MM.1S (cell line): ENCODE data around the gene TRIM54.

ENCODE experiments used
- DNase-seq: peaks from one replicate; pipeline ENCODE4 v3.0.0-alpha.2; 2015
- H2AFZ ChIP-seq: fragments of 300-600 bp; sonication (generic); 2 replicates; pipeline ENCODE4 v1.6.0; 2016; ENCODE audit warnings: antibody characterized with exemption, low read length
- H3F3A ChIP-seq: fragments of 300-600 bp; sonication (generic); 2 replicates; pipeline ENCODE4 v1.6.1; 2016; ENCODE audit warnings: mild to moderate bottlenecking, antibody characterized with exemption, low read length, moderate library complexity, mixed read lengths; ENCODE audit not compliant: insufficient read depth
- H3K27ac ChIP-seq: fragments of 300-600 bp; sonication (generic); 2 replicates; pipeline ENCODE4 v1.5.1; 2016; ENCODE audit warnings: mild to moderate bottlenecking, low read length
- H3K27me3 ChIP-seq: fragments of 300-600 bp; sonication (generic); replicated peaks from 2 replicates; pipeline ENCODE4 v1.6.0; 2016; ENCODE audit warnings: low read length; ENCODE audit not compliant: insufficient read depth
- H3K36me3 ChIP-seq: fragments of 300-600 bp; sonication (generic); replicated peaks from 2 replicates; pipeline ENCODE4 v1.6.1; 2016; ENCODE audit warnings: mild to moderate bottlenecking, low read length, mixed read lengths; ENCODE audit not compliant: insufficient read depth
- H3K4me1 ChIP-seq: fragments of 300-600 bp; sonication (generic); 2 replicates; pipeline ENCODE4 v1.6.1; 2016; ENCODE audit warnings: low read length, mixed read lengths
- H3K4me2 ChIP-seq: fragments of 300-600 bp; sonication (generic); 2 replicates; pipeline ENCODE4 v1.6.0; 2016; ENCODE audit warnings: low read depth, low read length
- H3K4me3 ChIP-seq: fragments of 300-600 bp; sonication (generic); 2 replicates; pipeline ENCODE4 v1.5.1; 2016; ENCODE audit warnings: low read length, mixed read lengths
- H3K79me2 ChIP-seq: fragments of 300-600 bp; sonication (generic); 2 replicates; pipeline ENCODE4 v1.6.1; 2016; ENCODE audit warnings: mixed run types, low read length, mixed read lengths
- H3K9ac ChIP-seq: fragments of 300-600 bp; sonication (generic); 2 replicates; pipeline ENCODE4 v1.6.1; 2016; ENCODE audit warnings: low read length, mixed read lengths
- H3K9me2 ChIP-seq: fragments of 300-600 bp; sonication (generic); replicated peaks from 2 replicates; pipeline ENCODE4 v1.6.1; 2016; ENCODE audit warnings: mild to moderate bottlenecking, low read length, mixed read lengths; ENCODE audit not compliant: insufficient read depth
- H3K9me3 ChIP-seq: fragments of 300-600 bp; sonication (generic); replicated peaks from 2 replicates; pipeline ENCODE4 v1.6.1; 2016; ENCODE audit warnings: mild to moderate bottlenecking, low read length, mixed read lengths; ENCODE audit not compliant: insufficient read depth
- H4K20me1 ChIP-seq: fragments of 300-600 bp; sonication (generic); 2 replicates; pipeline ENCODE4 v1.6.1; 2016; ENCODE audit warnings: mild to moderate bottlenecking, low read length, moderate library complexity, mixed read lengths; ENCODE audit not compliant: insufficient read depth
- CTCF ChIP-seq: fragments of 300-600 bp; sonication (generic); IDR thresholded peaks from 2 replicates; pipeline ENCODE4 v1.5.1; 2016; ENCODE audit warnings: antibody characterized with exemption, low read length, mixed read lengths
- EZH2 ChIP-seq: fragments of 300-600 bp; sonication (generic); optimal IDR thresholded peaks from 2 replicates; pipeline ENCODE3; 2017; ENCODE audit warnings: low read depth, mild to moderate bottlenecking, antibody characterized with exemption, low read length, mixed read lengths
- EZH2phosphoT487 ChIP-seq: fragments of 300-600 bp; sonication (generic); IDR thresholded peaks from 2 replicates; pipeline ENCODE4 v1.6.1; 2018; ENCODE audit warnings: antibody characterized with exemption, low read length

Gene TRIM54

GRCh38 chr2:27240406-27240805, 41.8 kb upstream of the TRIM54 start:
- Histone ChIP-seq H3K9me2 (no peaks in the 10 kb centered on the region), H3K4me2 (no peak overlapping the region), H2AFZ (no peak overlapping the region), H3K9ac (no peak overlapping the region), H3F3A (no peaks in the 10 kb centered on the region), H3K27me3 (no peaks in the 10 kb centered on the region), H4K20me1 (no peaks in the 10 kb centered on the region), H3K27ac (no peak overlapping the region), H3K79me2 (no peaks in the 10 kb centered on the region), H3K9me3 (no peaks in the 10 kb centered on the region), H3K4me3 (no peak overlapping the region), H3K4me1 (no peaks in the 10 kb centered on the region), H3K36me3 (peaks cover 5% of the 10 kb centered on the region; the same call in 1 of the 2 replicates)
- TF ChIP-seq CTCF (no peak), EZH2 (no peak), EZH2phosphoT487 (no peak)
- no peak for DNase-seq

GRCh38 chr2:27241761-27242613, 40.2 kb upstream of the TRIM54 start:
- H3K79me2 ChIP-seq: no peaks in the 10 kb centered on the region
- H3K36me3 ChIP-seq: peaks cover 5% of the 10 kb centered on the region; the same call in 1 of the 2 replicates
- no peaks in the 10 kb centered on the region for H3K9me2 ChIP-seq
- H3K27me3 ChIP-seq: no peaks in the 10 kb centered on the region
- no peak for TF ChIP-seq EZH2
- no peak for TF ChIP-seq CTCF
- TF ChIP-seq EZH2phosphoT487: no peak
- no peaks in the 10 kb centered on the region for H3K9me3 ChIP-seq
- H4K20me1 ChIP-seq: no peaks in the 10 kb centered on the region
- H3K9ac ChIP-seq: no peak overlapping the region
- H3K4me3 ChIP-seq: no peak overlapping the region
- no peak overlapping the region for H3K27ac ChIP-seq
- DNase-seq: no peak
- no peaks in the 10 kb centered on the region for H3F3A ChIP-seq
- no peaks in the 10 kb centered on the region for H3K4me1 ChIP-seq
- no peak overlapping the region for H3K4me2 ChIP-seq
- no peak overlapping the region for H2AFZ ChIP-seq

GRCh38 chr2:27242614-27242951, 39.6 kb upstream of the TRIM54 start:
- no peaks in the 10 kb centered on the region for H3K79me2 ChIP-seq
- no peak overlapping the region for H3K27ac ChIP-seq
- no peaks in the 10 kb centered on the region for H4K20me1 ChIP-seq
- H3K27me3 ChIP-seq: no peaks in the 10 kb centered on the region
- no peak for DNase-seq
- H2AFZ ChIP-seq: no peak overlapping the region
- TF ChIP-seq EZH2phosphoT487 (no peak), EZH2 (no peak), CTCF (no peak)
- H3K9ac ChIP-seq: no peak overlapping the region
- H3K4me1 ChIP-seq: no peaks in the 10 kb centered on the region
- H3K9me2 ChIP-seq: no peaks in the 10 kb centered on the region
- no peaks in the 10 kb centered on the region for H3F3A ChIP-seq
- peaks cover 5% of the 10 kb centered on the region; the same call in 1 of the 2 replicates for H3K36me3 ChIP-seq
- H3K9me3 ChIP-seq: no peaks in the 10 kb centered on the region
- no peak overlapping the region for H3K4me2 ChIP-seq
- no peak overlapping the region for H3K4me3 ChIP-seq
